ENCODE measurements around the gene INPP5D. TPM values are rescaled to one million over a fixed set of nuclear protein-coding genes. Genes with fewer than 3 reads are reported as not detected.

The INPP5D gene
- total RNA-seq, 4 donors from 2014 or later = 26.6 to 40.6 (median 27.0) TPM

GRCh38 chr2:233094614-233095013 lies 34.5 kb downstream of the INPP5D start:
- TF ChIP-seq CTCF (IDR thresholded peaks at IDR 0.05; ENCODE audit: low read depth) = no peak

- no peak for TF ChIP-seq CTCF (IDR thresholded peaks at IDR 0.05; ENCODE audit: low read depth)
These were observed 35.9 kb downstream of the INPP5D start for GRCh38 chr2:233096006-233096405.

GRCh38 chr2:233098618-233099017 lies 38.5 kb downstream of the INPP5D start:
- no peak for TF ChIP-seq CTCF (IDR thresholded peaks at IDR 0.05; ENCODE audit: low read depth)

- TF ChIP-seq CTCF (IDR thresholded peaks at IDR 0.05; ENCODE audit: low read depth) = no peak
These were observed 40.3 kb downstream of the INPP5D start for GRCh38 chr2:233100192-233100998.

- TF ChIP-seq CTCF (IDR thresholded peaks at IDR 0.05; ENCODE audit: low read depth) = no peak
These were observed 41.0 kb downstream of the INPP5D start for GRCh38 chr2:233101141-233101540.

GRCh38 chr2:233101816-233102215 lies 41.7 kb downstream of the INPP5D start:
- TF ChIP-seq CTCF (IDR thresholded peaks at IDR 0.05; ENCODE audit: low read depth) = no peak

GRCh38 chr2:233105156-233105895 lies 45.2 kb downstream of the INPP5D start:
- no peak for TF ChIP-seq CTCF (IDR thresholded peaks at IDR 0.05; ENCODE audit: low read depth)
